Liver (tissue), 9 donors: ENCODE measurements around the gene PDZRN4. TPM values are rescaled to one million over a fixed set of nuclear protein-coding genes. Genes with fewer than 3 reads are reported as not detected.

Experiments used
- DNase-seq: peaks from one replicate; pipeline ENCODE4 v3.0.0-alpha.2; 2017; ENCODE audit warnings: low spot score
- H3K27ac ChIP-seq, 2 donors: one replicate each; pipeline ENCODE4 v1.7.0; 2013; ENCODE audit warnings: inconsistent platforms in 2 of 2, low read length in 2 of 2, control low read depth in 1 of 2, low read depth in 1 of 2, mild to moderate bottlenecking in 1 of 2
- H3K27me3 ChIP-seq, 4 donors: one replicate each; pipeline versions ENCODE4 v1.6.1 to v1.7.0; 2013; ENCODE audit warnings: low read length in 3 of 4, inconsistent platforms in 1 of 4, mild to moderate bottlenecking in 1 of 4, moderate library complexity in 1 of 4; ENCODE audit not compliant: control insufficient read depth in 4 of 4, insufficient read depth in 4 of 4
- H3K36me3 ChIP-seq, 4 donors: one replicate each; pipeline versions ENCODE4 v1.6.1 to v1.7.0; 2013; ENCODE audit warnings: low read length in 3 of 4, mild to moderate bottlenecking in 3 of 4, low read depth in 1 of 4, moderate library complexity in 1 of 4; ENCODE audit not compliant: control insufficient read depth in 4 of 4, insufficient read depth in 3 of 4
- H3K4me1 ChIP-seq, 4 donors: one replicate each; pipeline versions ENCODE4 v1.6.1 to v1.7.0; 2013; ENCODE audit warnings: low read length in 3 of 4, mild to moderate bottlenecking in 3 of 4, moderate library complexity in 1 of 4; ENCODE audit not compliant: control insufficient read depth in 4 of 4, insufficient read depth in 4 of 4
- H3K4me3 ChIP-seq, 3 donors: one replicate each; pipeline versions ENCODE4 v1.6.1 to v1.7.0; 2013; ENCODE audit warnings: low read length in 3 of 3, control low read depth in 1 of 3, low read depth in 1 of 3, mild to moderate bottlenecking in 1 of 3
- H3K9ac ChIP-seq, 2 donors: one replicate each; pipeline ENCODE4 v1.7.0; 2013; ENCODE audit warnings: low read length in 2 of 2, mild to moderate bottlenecking in 2 of 2, moderate library complexity in 2 of 2, control low read depth in 1 of 2, low read depth in 1 of 2
- H3K9me3 ChIP-seq, 4 donors: one replicate each; pipeline versions ENCODE4 v1.6.1 to v1.7.0; 2013; ENCODE audit warnings: low read length in 3 of 4; ENCODE audit not compliant: control insufficient read depth in 4 of 4
- ATF3 ChIP-seq: IDR thresholded peaks from 2 replicates; pipeline ENCODE4 v1.6.1; 2016; ENCODE audit warnings: antibody characterized with exemption
- CTCF ChIP-seq: fragments of 150-350 bp; IDR thresholded peaks from 2 replicates; pipeline ENCODE4 v1.5.1; 2017; ENCODE audit warnings: improper control_type of control experiment, low read depth, low read length; ENCODE audit not compliant: missing input control
- EGR1 ChIP-seq, 2 donors: IDR thresholded peaks; 2 replicates each; pipeline ENCODE4 v1.6.1; 2016 to 2018; ENCODE audit warnings: antibody characterized with exemption in 2 of 2, low read depth in 2 of 2
- FOXA1 ChIP-seq: IDR thresholded peaks from 2 replicates; pipeline ENCODE4 v1.6.1; 2016; ENCODE audit warnings: antibody characterized with exemption
- FOXA2 ChIP-seq: IDR thresholded peaks from 2 replicates; pipeline ENCODE4 v1.6.1; 2016; ENCODE audit warnings: antibody characterized with exemption
- GABPA ChIP-seq, 2 donors: IDR thresholded peaks in 1 of 2; conservative IDR thresholded peaks in 1 of 2; 2 replicates each; pipeline ENCODE4 v1.6.1; 2016; ENCODE audit warnings: antibody characterized with exemption in 2 of 2, mild to moderate bottlenecking in 1 of 2, moderate library complexity in 1 of 2
- HNF4A ChIP-seq, 2 donors: conservative IDR thresholded peaks; 2 replicates each; pipeline ENCODE4 v1.6.1; 2016; ENCODE audit warnings: antibody characterized with exemption in 2 of 2, mild to moderate bottlenecking in 2 of 2
- HNF4G ChIP-seq: IDR thresholded peaks from 2 replicates; pipeline ENCODE4 v1.6.1; 2016; ENCODE audit warnings: antibody characterized with exemption
- JUND ChIP-seq, 2 donors: IDR thresholded peaks; 2 replicates each; pipeline ENCODE4 v1.6.1; 2016; ENCODE audit warnings: antibody characterized with exemption in 2 of 2
- RAD21 ChIP-seq, 2 donors: IDR thresholded peaks; 2 replicates each; pipeline ENCODE4 v1.6.1; 2016; ENCODE audit warnings: antibody characterized with exemption in 2 of 2, mild to moderate bottlenecking in 2 of 2
- REST ChIP-seq: IDR thresholded peaks from 2 replicates; pipeline ENCODE4 v1.6.1; 2016; ENCODE audit warnings: antibody characterized with exemption, mild to moderate bottlenecking
- RXRA ChIP-seq, 2 donors: IDR thresholded peaks; 2 replicates each; pipeline ENCODE4 v1.6.1; 2017 to 2018; ENCODE audit warnings: antibody characterized with exemption in 2 of 2, mild to moderate bottlenecking in 1 of 2
- SP1 ChIP-seq: IDR thresholded peaks from 2 replicates; pipeline ENCODE4 v1.6.1; 2018; ENCODE audit warnings: antibody characterized with exemption, mild to moderate bottlenecking
- YY1 ChIP-seq: IDR thresholded peaks from 2 replicates; pipeline ENCODE4 v1.6.1; 2016; ENCODE audit warnings: antibody characterized with exemption, mild to moderate bottlenecking
- WGBS: extraction: QIAGEN DNeasy Blood & Tissue Kit; methylation state at CpG from one replicate; pipeline ENCODE4 v1.1.7; 2013; 5-methylcytosine and 5-hydroxymethylcytosine counted together
- polyA plus RNA-seq, 2 donors: library from polyadenylated mRNA; stranded (reverse) in 1 of 2; unstranded in 1 of 2; fragments of 200-250 nt in 1 of 2; fragments of >200 nt in 1 of 2; fragmentation: Nextera tagmentation in 1 of 2; extraction: Ambion mirVana in 1 of 2; gene quantifications; one replicate each; pipeline versions ENCODE4 v1.2.1 to v1.2.3, GENCODE V29; 2013 to 2015
- total RNA-seq, 2 donors: library from RNA; depleted of rRNA; stranded (reverse); fragments of >200 nt; gene quantifications; one replicate each; pipeline ENCODE4 v1.2.3, GENCODE V29; 2014
- TF ChIP-seq, protein P1 (sequence below): IDR thresholded peaks from 2 replicates; pipeline ENCODE4 v1.6.1; 2016; ENCODE audit warnings: antibody characterized with exemption
- donor health status: healthy.
- donor health status: healthy.
- donor health status: healthy.
- donor health status: healthy.
- donor health status: healthy.

Gene PDZRN4
- total and polyA plus RNA-seq, 4 donors: 0.11 to 1.1 (median 0.24) TPM

GRCh38 chr12:41621291-41621690 lies 433.2 kb downstream of the PDZRN4 start:
- 54% methylated on average over 1 of the region's 1 CpG for WGBS
- Histone ChIP-seq H3K9ac (no peak overlapping the region), H3K27me3 (no peaks in the 10 kb centered on the region), H3K4me3 (no peak overlapping the region), H3K4me1 (no peaks in the 10 kb centered on the region), H3K36me3 (no peaks in the 10 kb centered on the region), H3K9me3 (no peaks in the 10 kb centered on the region), H3K27ac (no peak overlapping the region)
- no peak for DNase-seq
- TF ChIP-seq RAD21 (IDR thresholded peaks at IDR 0.05) (no peak), FOXA1 (no peak), YY1 (no peak), FOXA2 (no peak), JUND (IDR thresholded peaks at IDR 0.05) (no peak), EGR1 (IDR thresholded peaks at IDR 0.05; ENCODE audit: low read depth in 2 of 2) (no peak), SP1 (no peak), HNF4G (no peak), REST (no peak), HNF4A (conservative IDR thresholded peaks at IDR 0.05) (no peak), ATF3 (no peak), CTCF (no peak), RXRA (IDR thresholded peaks at IDR 0.05) (no peak), GABPA (IDR thresholded peaks at IDR 0.05 in 1 of 2, conservative IDR thresholded peaks at IDR 0.05 in 1 of 2) (no peak)
- TF ChIP-seq, protein P1, sequence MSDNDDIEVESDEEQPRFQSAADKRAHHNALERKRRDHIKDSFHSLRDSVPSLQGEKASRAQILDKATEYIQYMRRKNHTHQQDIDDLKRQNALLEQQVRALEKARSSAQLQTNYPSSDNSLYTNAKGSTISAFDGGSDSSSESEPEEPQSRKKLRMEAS: no peak
